Cardiac fibroblast (primary cell): ENCODE data around the gene GRAMD1B.

ENCODE experiments used
- DNase-seq, 2 donors: peaks; one replicate each; pipeline versions ENCODE4 v3.0.0 to v3.0.0-alpha.2; 2010; ENCODE audit warnings: low read depth in 2 of 2
- H3K4me3 ChIP-seq, 2 donors: replicated peaks in 1 of 2; 1 replicate in 1 of 2; 2 replicates in 1 of 2; pipeline ENCODE4 v1.5.1; 2011; ENCODE audit warnings: low read depth in 2 of 2, low read length in 2 of 2, mild to moderate bottlenecking in 2 of 2, moderate library complexity in 1 of 2
- TF ChIP-seq, protein P1 (sequence below): IDR thresholded peaks from one replicate; pipeline ENCODE4 v1.5.1; 2011; ENCODE audit warnings: low read depth, mild to moderate bottlenecking, low read length, inconsistent platforms

GRAMD1B gene

DNA sequence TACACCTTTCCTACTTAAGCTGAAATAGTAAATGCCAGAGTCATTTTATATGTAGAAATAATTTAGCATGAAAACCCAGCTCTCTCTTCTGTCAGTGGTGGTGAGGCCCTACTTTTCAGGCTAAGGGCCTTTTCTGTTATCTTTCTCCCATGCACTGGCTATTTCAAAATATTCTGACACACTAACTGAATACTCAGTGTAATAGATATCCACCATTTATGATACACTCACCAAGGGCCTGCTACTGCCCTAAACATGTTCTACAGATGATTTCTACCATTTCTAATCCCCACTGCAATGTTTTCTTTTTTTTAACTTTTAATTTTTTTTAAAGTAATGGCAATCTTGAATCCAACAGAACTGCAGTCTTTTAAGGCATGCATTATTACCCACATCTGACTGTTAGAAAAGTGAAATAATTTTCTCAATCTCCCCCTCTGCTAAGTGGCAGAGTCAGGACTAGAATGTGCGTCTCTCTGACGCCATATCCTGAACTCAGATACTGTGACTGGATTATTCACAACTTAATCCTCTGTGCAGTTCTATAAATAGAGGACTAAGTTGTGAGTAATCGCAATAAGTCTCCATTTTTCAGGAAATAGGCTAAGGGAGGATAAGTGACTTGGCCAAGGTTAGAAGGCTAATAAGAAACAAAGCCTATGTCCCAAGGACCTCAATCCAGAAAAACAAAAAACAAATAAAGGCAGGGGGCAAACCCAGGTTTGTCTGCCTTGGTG, 44.0 kb downstream of the GRAMD1B start:
- peak; percentile 93 to 96 for DNase-seq
- TF ChIP-seq, protein P1, sequence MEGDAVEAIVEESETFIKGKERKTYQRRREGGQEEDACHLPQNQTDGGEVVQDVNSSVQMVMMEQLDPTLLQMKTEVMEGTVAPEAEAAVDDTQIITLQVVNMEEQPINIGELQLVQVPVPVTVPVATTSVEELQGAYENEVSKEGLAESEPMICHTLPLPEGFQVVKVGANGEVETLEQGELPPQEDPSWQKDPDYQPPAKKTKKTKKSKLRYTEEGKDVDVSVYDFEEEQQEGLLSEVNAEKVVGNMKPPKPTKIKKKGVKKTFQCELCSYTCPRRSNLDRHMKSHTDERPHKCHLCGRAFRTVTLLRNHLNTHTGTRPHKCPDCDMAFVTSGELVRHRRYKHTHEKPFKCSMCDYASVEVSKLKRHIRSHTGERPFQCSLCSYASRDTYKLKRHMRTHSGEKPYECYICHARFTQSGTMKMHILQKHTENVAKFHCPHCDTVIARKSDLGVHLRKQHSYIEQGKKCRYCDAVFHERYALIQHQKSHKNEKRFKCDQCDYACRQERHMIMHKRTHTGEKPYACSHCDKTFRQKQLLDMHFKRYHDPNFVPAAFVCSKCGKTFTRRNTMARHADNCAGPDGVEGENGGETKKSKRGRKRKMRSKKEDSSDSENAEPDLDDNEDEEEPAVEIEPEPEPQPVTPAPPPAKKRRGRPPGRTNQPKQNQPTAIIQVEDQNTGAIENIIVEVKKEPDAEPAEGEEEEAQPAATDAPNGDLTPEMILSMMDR, result no peak
- H3K4me3 ChIP-seq, result no peak overlapping the region

DNA sequence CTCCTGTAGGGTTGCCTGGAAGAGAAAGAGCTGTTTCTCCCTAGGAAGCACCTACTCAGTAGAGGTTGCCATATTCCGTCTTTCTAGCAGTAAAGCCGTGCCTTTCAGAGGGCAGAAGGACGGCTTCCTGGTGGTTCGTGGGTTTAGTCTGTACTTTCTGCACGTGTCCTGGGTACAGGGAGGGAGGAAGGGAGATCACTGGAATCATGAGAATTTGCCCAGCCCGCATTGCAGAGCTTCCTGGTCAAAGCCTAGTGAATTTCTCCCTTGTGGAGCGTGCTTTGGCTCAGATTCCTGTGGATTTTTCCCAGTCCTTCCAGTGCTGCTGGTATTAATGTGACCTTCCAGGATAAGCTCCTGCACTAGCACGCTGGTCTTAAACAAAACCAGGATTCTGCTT, 44.9 kb downstream of the GRAMD1B start:
- TF ChIP-seq, protein P1, result no peak
- no peak overlapping the region for H3K4me3 ChIP-seq
- peak; percentile 31 to 66 for DNase-seq

DNA sequence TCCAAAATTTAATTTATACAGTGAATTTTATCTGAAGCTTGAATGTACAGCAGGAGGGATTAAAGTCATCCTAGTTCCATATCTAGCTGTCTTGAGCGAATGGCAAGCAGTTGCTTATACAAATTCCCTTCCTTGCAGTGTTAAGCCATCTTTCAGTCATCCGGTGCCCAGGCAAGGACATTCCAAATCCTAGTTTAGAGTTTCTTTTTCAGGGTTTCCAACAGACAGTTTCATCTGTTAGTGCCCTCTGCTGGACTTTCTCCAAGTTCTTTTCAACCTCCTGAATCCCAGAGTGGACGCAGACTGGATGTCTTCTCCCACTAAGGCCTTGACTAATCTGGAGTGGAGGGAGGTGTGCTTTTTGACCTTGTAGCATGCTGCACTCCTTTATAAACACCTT, 45.4 kb downstream of the GRAMD1B start:
- DNase-seq, result peak; percentile 63 to 66
- H3K4me3 ChIP-seq, result no peak overlapping the region
- TF ChIP-seq, protein P1, result peak; percentile 26

DNA sequence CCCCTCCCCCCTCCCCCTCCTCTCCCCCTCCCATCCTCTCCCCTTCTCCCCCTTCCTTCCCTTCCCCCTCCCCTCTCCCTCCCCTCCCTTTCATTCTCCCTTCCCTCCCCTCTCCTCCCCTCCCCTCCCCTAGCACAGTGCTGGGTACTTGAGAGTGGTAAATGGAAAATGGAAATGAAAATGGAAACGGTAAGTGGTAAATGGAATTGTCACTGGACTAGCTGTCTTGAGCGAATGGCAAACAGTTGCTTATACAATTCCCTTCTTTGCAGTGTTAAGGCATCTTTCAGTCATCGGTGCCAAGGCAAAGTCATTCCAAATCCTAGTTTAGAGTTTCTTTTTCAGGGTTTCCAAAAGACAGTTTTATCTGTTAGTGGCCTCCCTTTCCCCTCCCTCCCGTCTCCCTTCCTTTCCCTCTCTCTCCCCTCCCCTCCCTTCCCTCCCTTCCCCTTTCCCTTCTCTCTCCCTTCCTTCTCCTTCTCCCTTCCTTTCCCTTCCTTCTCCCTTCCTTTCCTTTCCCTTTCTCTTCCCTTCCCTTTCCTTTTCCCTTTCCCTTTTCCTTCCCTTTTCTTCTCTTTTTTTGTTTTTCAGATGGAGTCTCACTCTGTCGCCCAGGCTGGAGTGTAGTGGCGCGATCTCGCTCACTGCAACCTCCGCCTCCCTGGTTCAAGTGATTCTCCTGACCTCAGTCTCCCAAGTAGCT, 47.3 kb downstream of the GRAMD1B start:
- no peak for DNase-seq
- TF ChIP-seq, protein P1, result no peak
- no peak overlapping the region for H3K4me3 ChIP-seq

DNA sequence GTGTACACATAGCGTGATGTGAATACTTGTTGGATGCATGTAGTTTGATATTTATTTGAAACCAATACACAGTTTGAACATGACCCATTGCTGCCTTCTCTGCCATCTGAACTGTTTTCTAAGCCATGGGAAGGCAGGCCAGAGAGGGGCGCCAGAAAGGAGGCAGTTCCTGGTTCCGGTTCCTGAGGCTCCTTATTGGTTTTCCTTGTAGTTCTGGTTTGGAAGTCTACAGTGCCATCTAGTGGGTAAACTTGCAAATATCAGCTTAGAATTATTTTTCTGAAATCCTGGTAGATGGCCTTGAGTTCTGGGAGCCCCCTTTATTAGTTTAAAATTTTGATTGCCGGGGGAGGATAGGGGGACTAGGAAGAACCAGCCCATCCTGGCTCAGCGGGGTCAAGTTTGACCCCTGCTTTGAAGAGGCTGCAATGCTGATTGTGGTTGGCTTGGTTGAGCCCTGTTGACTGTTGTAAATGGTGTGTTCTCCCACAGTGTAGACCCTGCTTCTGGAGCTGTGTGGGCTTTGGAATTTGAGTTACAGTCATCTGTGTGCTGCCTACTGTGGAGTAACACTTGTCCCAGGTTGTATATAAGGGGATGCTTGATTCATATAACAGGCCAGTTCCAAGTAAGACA, 48.4 kb downstream of the GRAMD1B start:
- TF ChIP-seq, protein P1, result peak; percentile 52
- peak; percentile 89 to 90 for DNase-seq
- H3K4me3 ChIP-seq, result no peak overlapping the region

DNA sequence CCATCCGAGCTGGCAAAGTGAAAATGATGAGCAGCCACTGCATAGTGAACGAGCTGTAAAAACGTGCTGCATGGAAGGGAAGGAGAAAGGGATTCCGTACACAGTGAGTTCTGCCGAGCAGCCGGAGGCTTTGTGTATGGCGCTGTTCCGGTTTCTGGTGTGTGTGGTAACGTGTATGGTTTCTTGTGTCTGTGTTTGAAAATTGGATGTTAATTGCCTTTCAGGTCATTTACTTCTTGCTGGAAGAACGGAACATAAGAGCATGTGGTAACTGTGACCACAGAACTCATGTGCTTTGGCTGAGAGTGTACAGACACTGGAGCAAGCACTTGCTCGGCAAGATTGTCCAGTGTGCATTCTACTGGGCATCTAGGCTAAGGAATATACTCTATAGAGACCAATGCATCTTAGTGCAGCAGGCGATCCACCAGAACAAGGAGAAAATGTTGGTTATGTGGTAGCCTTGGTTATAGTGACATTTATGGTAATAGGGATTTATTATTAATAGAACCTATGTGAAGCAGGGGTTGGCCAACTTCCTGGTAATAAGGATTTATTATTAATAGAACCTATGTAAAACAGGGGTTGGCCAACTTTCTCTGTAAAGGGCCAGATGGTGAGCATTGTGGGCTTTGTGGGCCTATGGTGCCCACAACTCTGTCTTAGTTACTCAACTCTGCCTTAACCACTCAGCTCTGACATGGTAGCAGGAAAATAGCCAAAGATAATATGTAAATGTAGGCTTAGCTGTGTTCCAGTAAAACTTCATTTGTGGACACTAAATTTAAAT, 49.2 kb downstream of the GRAMD1B start:
- H3K4me3 ChIP-seq, result no peak overlapping the region
- TF ChIP-seq, protein P1, result no peak
- DNase-seq, result no peak
